Caco-2 (cell line): ENCODE measurements around the gene PPP1R3F. TPM values are rescaled to one million over a fixed set of nuclear protein-coding genes. Genes with fewer than 3 reads are reported as not detected.

ENCODE experiments used
- BruUV-seq: library from RNA; stranded (reverse); fragments of 400-500 nt; replicated peaks from 2 replicates; lab custom pipeline; 2021; lab: Mats Ljungman, UMichigan
- CTCF ChIA-PET: fragments of 300-600 bp; sonication (Branson Sonifier 250); formaldehyde crosslinking; loops from one replicate; lab custom pipeline; 2022; ENCODE audit warnings: antibody characterized with exemption; lab: Charles Lee
- POLR2A ChIA-PET: fragments of 300-600 bp; sonication (Branson Sonifier 250); formaldehyde crosslinking; loops from one replicate; lab custom pipeline; 2022; ENCODE audit warnings: antibody characterized with exemption; lab: Charles Lee
- DNase-seq, 2 experiments: peaks; one replicate each; pipeline versions ENCODE4 v3.0.0 to v3.0.0-alpha.2; 2020 to 2022
- H3K27me3 ChIP-seq: replicated peaks from 2 replicates; pipeline ENCODE4 v1.6.0; 2011; ENCODE audit warnings: low read length; ENCODE audit not compliant: control insufficient read depth, insufficient read depth
- H3K36me3 ChIP-seq: 2 replicates; pipeline ENCODE4 v1.5.1; 2011; ENCODE audit warnings: low read length; ENCODE audit not compliant: control insufficient read depth, insufficient read depth
- H3K4me1 ChIP-seq: fragments of 250-450 bp; sonication (Bioruptor Pico); 2 replicates; pipeline ENCODE4 v1.5.1; 2020; ENCODE audit warnings: mild to moderate bottlenecking
- H3K4me3 ChIP-seq: 2 replicates; pipeline ENCODE4 v1.5.1; 2011; ENCODE audit warnings: low read depth, mild to moderate bottlenecking, control low read depth, low read length
- H3K9me3 ChIP-seq: fragments of 250-450 bp; sonication (Bioruptor Pico); 2 replicates; pipeline ENCODE4 v1.5.1; 2020; ENCODE audit warnings: mild to moderate bottlenecking, moderate library complexity
- H3K27ac Mint-ChIP-seq: one replicate; pipeline ENCODE4 v1.8.0; 2022; ENCODE audit warnings: mixed read lengths; ENCODE audit not compliant: unreplicated experiment
- H3K27me3 Mint-ChIP-seq: one replicate; pipeline ENCODE4 v1.8.0; 2022; ENCODE audit warnings: mixed read lengths; ENCODE audit not compliant: insufficient read depth, unreplicated experiment
- H3K36me3 Mint-ChIP-seq: one replicate; pipeline ENCODE4 v1.8.0; 2022; ENCODE audit warnings: mild to moderate bottlenecking, mixed read lengths; ENCODE audit not compliant: insufficient read depth, unreplicated experiment
- H3K4me1 Mint-ChIP-seq: one replicate; pipeline ENCODE4 v1.8.0; 2022; ENCODE audit warnings: low read depth, mixed read lengths; ENCODE audit not compliant: unreplicated experiment
- H3K4me3 Mint-ChIP-seq: one replicate; pipeline ENCODE4 v1.8.0; 2022; ENCODE audit warnings: mild to moderate bottlenecking, moderate library complexity, mixed read lengths; ENCODE audit not compliant: unreplicated experiment
- H3K9me3 Mint-ChIP-seq: one replicate; pipeline ENCODE4 v1.8.0; 2022; ENCODE audit warnings: mixed read lengths; ENCODE audit not compliant: unreplicated experiment
- CTCF ChIP-seq, 2 experiments: fragments of 200-600 bp in 1 of 2; IDR thresholded peaks; 1 replicate in 1 of 2; 2 replicates in 1 of 2; pipeline versions ENCODE4 v1.5.1 to v1.8.0; 2011 to 2022; ENCODE audit warnings: antibody characterized with exemption in 1 of 2, control low read depth in 1 of 2, inconsistent platforms in 1 of 2, low read depth in 1 of 2, low read length in 1 of 2, mild to moderate bottlenecking in 1 of 2, moderate library complexity in 1 of 2; ENCODE audit not compliant: insufficient read depth in 1 of 2, severe bottlenecking in 1 of 2, unreplicated experiment in 1 of 2
- intact Hi-C: fragments of 100-400 bp; cut with micrococcal nuclease; formaldehyde crosslinking; loops from one replicate; pipeline ENCODE4 v1.10.0; 2022; ENCODE audit not compliant: unreplicated experiment
- total RNA-seq: library from RNA; stranded (reverse); gene quantifications from 2 replicates; pipeline ENCODE4 v1.2.3, GENCODE V29; 2022

PPP1R3F gene
- total RNA-seq, 1 experiment from 2014 or later: 3.9 TPM

DNA sequence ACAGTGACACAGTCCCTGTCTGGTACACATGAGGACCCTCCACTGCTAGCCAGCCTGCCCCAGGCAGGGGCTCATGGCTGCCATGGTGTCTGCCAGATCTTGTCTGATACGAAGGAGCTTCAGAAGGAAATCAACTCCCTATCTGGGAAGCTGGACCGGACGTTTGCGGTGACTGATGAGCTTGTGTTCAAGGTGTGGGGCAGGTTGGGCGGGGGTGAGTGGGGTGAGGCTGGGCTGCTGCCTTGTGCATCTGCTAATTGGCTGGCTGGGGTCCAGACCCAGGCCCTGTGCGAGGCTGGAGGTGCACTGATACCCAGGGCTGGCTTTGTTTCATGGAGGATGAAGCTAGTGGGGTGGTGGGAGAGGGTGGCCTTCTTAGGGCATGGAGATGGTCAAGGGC is 20.5 kb upstream of the PPP1R3F start:
- POLR2A ChIA-PET: interaction anchor here (0.5 kb wide), 1 partner anchor 9 kb away, joined by 3 read pairs; no protein-coding TSS in a partner anchor
- Histone ChIP-seq H3K36me3 (no peaks in the 10 kb centered on the region), H3K4me1 (no peaks in the 10 kb centered on the region), H3K4me3 (no peak overlapping the region), H3K27me3 (no peaks in the 10 kb centered on the region), H3K9me3 (no peaks in the 10 kb centered on the region)
- DNase-seq: no peak
- intact Hi-C loops: no loop called here
- Mint-ChIP-seq H3K4me3 (no peak overlapping the region), H3K27ac (no peak overlapping the region), H3K4me1 (no peaks in the 10 kb centered on the region), H3K36me3 (peaks cover 10% of the 10 kb centered on the region), H3K27me3 (no peaks in the 10 kb centered on the region), H3K9me3 (no peaks in the 10 kb centered on the region)
- CTCF ChIA-PET: interaction anchor here (0.6 kb wide), 1 partner anchor 666 kb away, joined by 4 read pairs; no protein-coding TSS in a partner anchor
- no TSS peak for BruUV-seq
- TF ChIP-seq CTCF (IDR thresholded peaks at IDR 0.05; ENCODE audit: insufficient read depth in 1 of 2, low read depth in 1 of 2, low read length in 1 of 2, severe bottlenecking in 1 of 2, unreplicated experiment in 1 of 2): no peak

DNA sequence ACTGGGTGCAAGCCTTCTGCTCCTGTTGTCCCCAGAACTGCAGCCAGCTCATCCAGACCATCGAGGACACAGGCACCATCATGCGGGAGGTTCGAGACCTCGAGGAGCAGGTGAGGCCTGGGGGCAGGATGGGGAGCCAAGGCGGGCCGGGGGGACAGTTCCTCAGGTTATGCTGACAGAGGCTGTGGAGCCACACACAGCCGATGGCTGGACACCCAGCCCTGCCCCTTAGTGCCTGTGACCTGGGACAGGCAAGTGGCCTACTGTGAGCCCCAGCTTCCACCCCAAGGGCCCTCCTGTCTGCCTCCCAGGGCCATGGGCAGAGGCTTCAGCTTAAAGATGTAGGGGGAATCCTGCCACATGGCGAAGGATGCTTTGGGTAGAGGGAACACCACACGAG is 20.0 kb upstream of the PPP1R3F start:
- Mint-ChIP-seq H3K27ac (no peak overlapping the region), H3K4me3 (no peak overlapping the region), H3K4me1 (no peaks in the 10 kb centered on the region), H3K36me3 (peaks cover 10% of the 10 kb centered on the region), H3K27me3 (no peaks in the 10 kb centered on the region), H3K9me3 (no peaks in the 10 kb centered on the region)
- intact Hi-C loops: no loop called here
- TF ChIP-seq CTCF (IDR thresholded peaks at IDR 0.05; ENCODE audit: insufficient read depth in 1 of 2, low read depth in 1 of 2, low read length in 1 of 2, severe bottlenecking in 1 of 2, unreplicated experiment in 1 of 2): no peak
- Histone ChIP-seq H3K4me1 (no peaks in the 10 kb centered on the region), H3K36me3 (no peaks in the 10 kb centered on the region), H3K9me3 (no peaks in the 10 kb centered on the region), H3K27me3 (no peaks in the 10 kb centered on the region), H3K4me3 (no peak overlapping the region)
- no peak for DNase-seq
- POLR2A ChIA-PET: interaction anchor here (0.5 to 1.2 kb wide), 2 partner anchors 9 to 19 kb away, joined by 3 to 4 read pairs; no protein-coding TSS in a partner anchor
- no TSS peak for BruUV-seq
- CTCF ChIA-PET: no interaction called here

DNA sequence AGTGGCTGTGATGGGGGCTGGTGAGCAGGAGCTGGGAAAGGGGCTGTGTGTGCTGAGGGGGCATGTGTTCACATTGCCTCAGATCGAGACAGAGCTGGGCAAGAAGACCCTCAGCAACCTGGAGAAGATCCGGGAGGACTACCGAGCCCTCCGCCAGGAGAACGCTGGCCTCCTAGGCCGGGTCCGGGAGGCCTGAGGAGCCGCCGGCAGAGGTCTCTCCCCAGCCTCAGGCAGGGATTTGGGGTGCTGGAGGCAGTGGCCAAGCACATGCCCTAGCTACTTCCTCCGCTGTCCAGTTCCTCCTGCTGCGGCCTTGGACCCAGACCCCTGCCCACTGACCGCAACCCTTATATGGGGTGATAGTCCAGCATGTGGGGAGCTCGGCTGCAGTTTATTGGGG is 19.5 kb upstream of the PPP1R3F start:
- intact Hi-C loops: no loop called here
- DNase-seq: no peak
- H3K27me3 ChIP-seq: no peaks in the 10 kb centered on the region
- CTCF ChIA-PET: no interaction called here
- no peaks in the 10 kb centered on the region for H3K9me3 ChIP-seq
- H3K4me3 Mint-ChIP-seq: no peak overlapping the region
- H3K4me3 ChIP-seq: no peak overlapping the region
- no peaks in the 10 kb centered on the region for H3K9me3 Mint-ChIP-seq
- H3K27ac Mint-ChIP-seq: no peak overlapping the region
- no peaks in the 10 kb centered on the region for H3K4me1 ChIP-seq
- POLR2A ChIA-PET: interaction anchor here (1.2 kb wide), 1 partner anchor 19 kb away, joined by 4 read pairs; no protein-coding TSS in a partner anchor
- no peak for TF ChIP-seq CTCF (IDR thresholded peaks at IDR 0.05; ENCODE audit: insufficient read depth in 1 of 2, low read depth in 1 of 2, low read length in 1 of 2, severe bottlenecking in 1 of 2, unreplicated experiment in 1 of 2)
- peaks cover 10% of the 10 kb centered on the region for H3K36me3 Mint-ChIP-seq
- H3K27me3 Mint-ChIP-seq: no peaks in the 10 kb centered on the region
- H3K4me1 Mint-ChIP-seq: no peaks in the 10 kb centered on the region
- BruUV-seq: no TSS peak
- H3K36me3 ChIP-seq: no peaks in the 10 kb centered on the region
